ENCODE measurements around the gene L1CAM.
A peak's percentile ranks its signal among the peaks of the same experiment; 100 is the strongest.

L1CAM gene

GRCh38 chrX:153878345-153878744, 7.6 kb downstream of the L1CAM start:
- no peak for DNase-seq (ENCODE audit: low read depth in 2 of 2)

DNA sequence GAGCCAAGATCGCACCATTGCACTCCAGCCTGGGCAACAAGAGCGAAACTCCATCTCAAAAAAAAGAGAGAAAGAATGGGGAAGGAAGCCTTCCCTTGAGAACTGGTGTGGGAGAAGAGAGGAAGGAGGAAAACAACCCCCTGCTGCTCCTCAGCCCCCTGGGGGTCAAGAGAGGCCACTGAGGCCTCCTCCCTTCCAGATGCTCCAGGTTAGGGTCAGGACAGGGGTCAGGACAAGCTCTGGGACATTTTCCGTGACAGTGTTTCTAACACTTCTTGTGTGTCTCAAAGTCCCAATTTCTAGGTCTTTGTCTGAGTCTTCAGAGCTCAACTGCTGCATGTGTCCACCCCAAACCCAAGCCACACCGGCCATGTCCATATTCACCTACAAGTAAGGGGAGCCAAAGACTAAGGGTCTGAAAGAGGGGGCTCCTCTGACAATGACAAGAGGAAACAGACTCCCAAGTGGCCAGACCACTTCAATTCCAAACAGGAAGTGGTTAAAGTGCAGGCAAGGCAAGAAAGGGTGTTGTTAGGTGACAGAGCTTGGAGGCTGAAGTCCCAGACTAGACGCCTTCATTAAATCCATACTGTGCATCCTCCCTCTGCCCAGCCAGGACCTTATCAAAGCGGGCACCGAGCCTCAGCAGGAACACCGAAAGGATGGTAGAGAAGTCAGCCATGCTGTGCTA, 8.3 kb downstream of the L1CAM start:
- no peak for DNase-seq (ENCODE audit: low read depth in 2 of 2)

- no peak for DNase-seq (ENCODE audit: low read depth in 2 of 2)
These were observed 9.9 kb downstream of the L1CAM start for GRCh38 chrX:153876112-153876491.

DNA sequence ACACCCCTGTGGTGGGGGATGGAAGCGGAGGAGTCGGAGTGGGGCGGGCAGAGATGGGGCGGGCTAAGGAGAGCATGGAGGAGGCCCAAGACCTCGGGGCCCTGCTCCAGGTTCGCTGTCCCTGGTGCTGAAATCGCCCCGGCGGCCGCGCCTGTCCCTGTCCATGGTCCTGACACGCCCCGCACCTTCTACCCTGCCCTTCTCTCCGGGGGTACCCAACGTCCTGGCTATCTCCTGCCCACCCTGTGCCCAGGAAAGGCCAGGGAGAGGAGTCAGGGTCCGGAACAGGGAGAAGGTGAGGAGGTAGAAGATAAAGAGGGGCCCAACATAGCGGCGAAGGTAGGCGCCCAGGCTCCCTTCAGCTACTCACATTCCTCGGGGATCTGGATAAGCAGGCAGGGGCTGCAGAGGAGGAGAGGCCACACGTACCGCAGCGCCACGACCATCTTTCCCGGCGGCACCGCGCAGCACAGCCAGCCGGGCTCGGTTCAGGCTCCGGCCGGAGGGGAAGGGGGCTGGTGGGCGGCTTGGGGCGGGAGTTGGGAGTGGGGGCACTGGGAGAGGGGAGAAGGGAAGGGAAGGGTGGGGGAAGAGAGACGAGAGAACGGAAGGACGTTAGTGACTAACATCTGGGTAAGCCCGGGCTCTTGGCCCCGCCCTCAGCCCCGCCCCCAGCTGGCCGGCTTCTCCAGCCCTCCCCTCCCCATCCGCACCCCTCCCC, 10.4 kb downstream of the L1CAM start:
- peak; percentile 13 to 53 for DNase-seq (ENCODE audit: low read depth in 2 of 2)

- no peak for DNase-seq (ENCODE audit: low read depth in 2 of 2)
These were observed 11.4 kb downstream of the L1CAM start for GRCh38 chrX:153874366-153875125.

DNA sequence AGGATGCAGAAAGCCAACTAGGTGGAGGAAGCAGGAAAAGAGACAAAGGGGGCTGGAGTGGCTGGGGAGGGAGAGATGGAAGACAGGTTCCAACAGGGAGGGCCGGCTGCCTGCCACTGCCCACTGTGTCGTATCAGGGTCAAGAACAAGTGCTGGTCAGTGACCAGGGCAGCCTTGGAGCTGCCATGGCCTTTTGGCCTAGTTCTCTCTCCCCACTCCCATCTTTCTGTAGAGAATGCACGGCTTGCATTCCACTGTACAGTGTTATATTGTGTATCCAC, 11.9 kb downstream of the L1CAM start:
- DNase-seq (ENCODE audit: low read depth in 2 of 2), result no peak

GRCh38 chrX:153873282-153874084, 12.5 kb downstream of the L1CAM start:
- no peak for DNase-seq (ENCODE audit: low read depth in 2 of 2)

- no peak for DNase-seq (ENCODE audit: low read depth in 2 of 2)
These were observed 13.8 kb downstream of the L1CAM start for GRCh38 chrX:153871946-153872878.

DNA sequence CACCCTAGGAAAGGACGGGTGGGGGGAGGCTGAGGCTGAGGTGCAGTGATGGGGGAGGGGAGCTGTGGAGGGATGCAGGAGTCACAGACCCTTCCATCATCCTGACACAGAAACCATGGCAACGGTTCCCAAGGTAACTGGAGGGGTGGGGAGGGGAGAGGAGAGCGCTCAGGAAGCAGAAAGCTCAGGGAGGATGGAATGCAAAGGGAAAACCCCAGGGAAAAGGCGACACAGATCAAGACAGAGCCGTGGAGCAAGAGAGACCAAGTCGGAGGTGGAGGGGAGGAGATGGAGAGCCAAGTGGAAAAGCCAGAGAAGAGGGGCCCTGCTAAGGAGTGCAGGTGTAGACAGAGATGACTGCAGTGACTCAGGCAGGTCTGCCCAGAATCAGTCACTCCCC, 14.5 kb downstream of the L1CAM start:
- DNase-seq (ENCODE audit: low read depth in 2 of 2), result no peak

GRCh38 chrX:153870791-153871360, 15.1 kb downstream of the L1CAM start:
- DNase-seq (ENCODE audit: low read depth in 2 of 2), result no peak

- DNase-seq (ENCODE audit: low read depth in 2 of 2), result no peak
These were observed 15.7 kb downstream of the L1CAM start for GRCh38 chrX:153870288-153870690.

DNA sequence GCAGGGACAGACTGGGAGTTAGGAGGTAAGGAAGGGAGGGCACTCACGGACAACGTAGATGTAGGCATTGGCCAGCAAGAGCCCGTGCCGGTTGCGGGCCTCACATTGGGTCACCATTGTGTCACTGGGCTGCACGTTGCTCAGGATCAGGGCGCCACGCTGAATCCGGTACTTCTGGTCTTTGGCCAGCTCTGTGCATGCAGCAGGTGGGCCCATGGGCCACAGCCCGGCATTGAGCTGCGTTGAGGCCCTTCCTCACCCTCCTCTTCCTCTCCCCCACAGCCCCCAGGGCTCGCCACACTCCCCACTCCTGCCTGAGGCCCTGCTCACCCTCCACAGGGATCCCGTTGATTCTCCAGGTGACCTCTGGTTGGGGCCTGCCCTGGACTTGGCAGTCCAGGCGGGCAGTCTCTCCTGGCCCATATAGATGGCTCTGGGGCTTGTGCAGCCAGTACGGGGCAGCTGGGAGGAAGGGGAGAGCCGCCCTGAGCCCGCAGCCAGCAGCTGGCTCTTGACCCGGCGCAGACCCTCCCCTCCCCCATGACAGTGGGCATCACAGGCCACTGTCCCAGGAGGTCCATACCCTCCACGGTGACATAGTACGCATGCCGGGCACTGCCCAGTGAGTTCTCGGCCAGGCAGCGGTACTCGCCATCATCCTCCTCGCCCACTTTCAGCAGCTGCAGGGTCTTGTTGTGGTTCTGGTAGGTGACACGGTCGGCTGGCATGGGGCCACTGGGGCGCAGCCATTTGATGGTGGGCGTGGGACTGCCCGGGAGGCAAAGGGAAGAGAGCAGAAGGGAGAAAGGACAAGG, 16.3 kb downstream of the L1CAM start:
- no peak for DNase-seq (ENCODE audit: low read depth in 2 of 2)

GRCh38 chrX:153868576-153869472, 17.1 kb downstream of the L1CAM start:
- DNase-seq (ENCODE audit: low read depth in 2 of 2), result no peak

- no peak for DNase-seq (ENCODE audit: low read depth in 2 of 2)
These were observed 18.3 kb downstream of the L1CAM start for GRCh38 chrX:153867671-153868070.

DNA sequence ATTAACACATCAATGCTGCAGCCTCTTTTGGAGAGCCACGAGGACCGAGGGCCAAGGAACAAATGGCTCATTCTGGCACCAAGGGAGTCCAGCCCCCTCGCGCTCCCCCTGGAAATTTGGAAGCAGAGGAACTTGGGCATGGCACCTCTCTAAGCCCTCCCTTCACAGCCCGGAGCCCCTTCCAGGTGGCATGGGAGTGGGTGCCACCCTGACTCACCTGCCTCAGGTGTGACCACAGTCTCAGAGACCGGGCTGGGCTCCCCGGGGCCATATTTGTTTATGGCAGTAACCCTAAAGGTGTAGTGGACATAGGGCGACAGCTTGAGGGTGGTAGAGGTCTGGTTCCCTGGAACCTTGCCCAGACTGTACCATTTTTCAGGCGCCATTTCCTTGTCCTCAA, 18.8 kb downstream of the L1CAM start:
- DNase-seq (ENCODE audit: low read depth in 2 of 2), result no peak

DNA sequence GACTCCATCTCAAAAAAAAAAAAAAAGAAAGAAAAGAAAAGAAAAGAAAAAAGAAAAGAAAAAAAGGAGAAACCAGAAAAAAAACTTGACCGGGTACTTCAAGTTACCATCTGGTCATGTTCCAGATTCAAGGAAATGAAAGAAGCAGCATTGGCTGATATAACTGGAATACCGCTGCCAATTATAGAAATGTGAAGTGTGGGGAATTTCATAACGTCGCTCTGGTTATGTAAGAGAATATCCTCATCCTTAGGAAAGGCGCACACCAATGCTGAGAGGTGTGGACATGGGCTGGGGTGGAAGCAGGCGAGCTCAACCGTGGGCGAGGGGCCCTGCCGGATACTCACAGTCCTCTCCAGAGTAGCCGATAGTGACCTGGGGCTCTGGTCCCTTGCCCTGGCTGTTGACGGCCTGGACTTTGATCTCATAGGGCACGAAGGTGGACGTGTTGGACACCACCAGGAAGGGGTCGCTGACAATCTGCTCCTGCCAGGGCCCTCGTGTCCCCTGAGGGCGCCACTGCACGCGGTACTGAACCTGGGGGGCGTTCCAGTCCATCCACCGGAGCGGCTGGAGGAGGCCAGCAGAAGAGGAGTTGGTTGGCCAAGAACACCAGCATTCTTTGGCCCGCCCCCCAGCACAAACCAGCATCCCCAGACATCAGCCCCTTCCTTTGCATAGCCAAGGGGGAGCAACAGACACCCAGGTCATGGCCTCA, 19.5 kb downstream of the L1CAM start:
- no peak for DNase-seq (ENCODE audit: low read depth in 2 of 2)

DNA sequence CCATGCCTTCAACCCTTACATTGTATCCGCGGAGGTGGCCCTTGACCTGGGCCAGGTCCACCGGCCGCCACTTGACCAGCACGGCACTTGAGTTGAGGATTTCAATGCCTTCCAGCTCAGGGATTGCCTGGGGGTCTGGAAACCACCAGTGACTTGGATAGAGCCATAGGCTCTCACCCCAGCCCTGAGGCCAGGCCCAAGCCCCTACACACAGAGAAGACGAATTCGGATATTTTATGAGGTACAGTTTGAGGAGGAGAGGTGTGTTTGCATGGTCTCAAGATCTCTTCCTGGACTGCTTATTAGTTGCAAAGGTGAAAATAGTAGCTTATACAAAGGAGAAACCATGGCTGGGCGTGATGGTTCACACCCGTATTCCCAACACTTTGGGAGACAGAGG, 20.3 kb downstream of the L1CAM start:
- no peak for DNase-seq (ENCODE audit: low read depth in 2 of 2)

DNA sequence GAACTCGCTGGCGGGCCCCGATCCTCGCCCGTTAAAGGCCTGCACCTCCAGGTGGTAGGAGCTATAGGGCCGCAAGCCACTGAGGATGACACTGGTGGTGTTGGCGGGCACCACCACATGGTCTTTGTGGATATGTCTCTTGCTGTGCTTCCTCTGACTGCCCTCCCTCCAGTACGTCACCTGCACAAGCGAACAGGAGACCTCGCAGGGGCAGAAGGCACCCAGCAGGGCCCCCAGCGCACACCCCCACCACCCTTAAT, 20.7 kb downstream of the L1CAM start:
- no peak for DNase-seq (ENCODE audit: low read depth in 2 of 2)

Measured in stimulated activated CD4-positive, alpha-beta T cell treated with anti-CD3 and anti-CD28 coated beads, Interleukin-15, amount 100 ng/mL, for 48 hours (primary cell).